Keratinocyte (primary cell): ENCODE data around the gene MIER2. TPM values are rescaled to one million over a fixed set of nuclear protein-coding genes. Genes with fewer than 3 reads are reported as not detected.

Experiments used
- DNase-seq: peaks from one replicate; pipeline ENCODE4 v3.0.0-alpha.2; 2011; ENCODE audit warnings: low read depth, missing footprints, low spot score
- FAIRE-seq: peaks from 2 replicates; lab custom pipeline; 2011; peaks lifted over from hg19 to GRCh38; lab: Jason Lieb, UNC
- H2AFZ ChIP-seq: 2 replicates; pipeline ENCODE4 v1.6.0; 2012; ENCODE audit warnings: low read length, control low read depth, inconsistent platforms; ENCODE audit not compliant: control insufficient read depth
- H3K27ac ChIP-seq: 2 replicates; pipeline ENCODE4 v1.5.1; 2011; ENCODE audit warnings: low read length; ENCODE audit not compliant: control insufficient read depth, insufficient read depth
- H3K27me3 ChIP-seq: 3 replicates; pipeline ENCODE4 v1.6.0; 2011; ENCODE audit warnings: low read length; ENCODE audit not compliant: control insufficient read depth, insufficient read depth; ENCODE audit errors: extremely low read depth
- H3K36me3 ChIP-seq, 2 experiments: 2 replicates in 1 of 2; 3 replicates in 1 of 2; pipeline ENCODE4 v1.5.1; 2011; ENCODE audit warnings: low read length in 2 of 2, mild to moderate bottlenecking in 1 of 2; ENCODE audit not compliant: control insufficient read depth in 2 of 2, insufficient read depth in 2 of 2; ENCODE audit errors: extremely low read depth in 1 of 2
- H3K4me1 ChIP-seq: 3 replicates; pipeline ENCODE4 v1.5.1; 2011; ENCODE audit warnings: low read length; ENCODE audit not compliant: control insufficient read depth, insufficient read depth; ENCODE audit errors: extremely low read depth
- H3K4me2 ChIP-seq: 3 replicates; pipeline ENCODE4 v1.6.0; 2011; ENCODE audit warnings: low read depth, low read length; ENCODE audit not compliant: control insufficient read depth, insufficient read depth; ENCODE audit errors: extremely low read depth
- H3K4me3 ChIP-seq, 3 experiments: fragments of 200-600 bp in 1 of 3; sonication (generic) in 1 of 3; 2 replicates in 2 of 3; 3 replicates in 1 of 3; pipeline ENCODE4 v1.5.1; 2011 to 2016; ENCODE audit warnings: low read length in 3 of 3, mild to moderate bottlenecking in 3 of 3, control low read depth in 2 of 3, inconsistent platforms in 1 of 3, low read depth in 1 of 3, mixed read lengths in 1 of 3, mixed run types in 1 of 3, moderate library complexity in 1 of 3; ENCODE audit not compliant: control insufficient read depth in 2 of 3, insufficient read depth in 2 of 3; ENCODE audit errors: extremely low read depth in 1 of 3
- H3K79me2 ChIP-seq: 2 replicates; pipeline ENCODE4 v1.6.0; 2012; ENCODE audit warnings: low read length; ENCODE audit not compliant: control insufficient read depth, insufficient read depth
- H3K9ac ChIP-seq: 3 replicates; pipeline ENCODE4 v1.6.0; 2011; ENCODE audit warnings: low read length; ENCODE audit not compliant: control insufficient read depth, insufficient read depth; ENCODE audit errors: extremely low read depth
- H3K9me1 ChIP-seq: 3 replicates; pipeline ENCODE4 v1.6.0; 2011; ENCODE audit warnings: low read length; ENCODE audit not compliant: control insufficient read depth, insufficient read depth; ENCODE audit errors: extremely low read depth
- H3K9me3 ChIP-seq: 2 replicates; pipeline ENCODE4 v1.5.1; 2012; ENCODE audit warnings: low read depth, low read length; ENCODE audit not compliant: control insufficient read depth
- H4K20me1 ChIP-seq: 3 replicates; pipeline ENCODE4 v1.6.0; 2011; ENCODE audit warnings: low read length; ENCODE audit not compliant: control insufficient read depth, insufficient read depth; ENCODE audit errors: extremely low read depth
- EZH2 ChIP-seq: IDR thresholded peaks from one replicate; pipeline ENCODE4 v1.6.1; 2012; ENCODE audit warnings: inconsistent platforms, mild to moderate bottlenecking, low read length, moderate library complexity
- dilution Hi-C: fragments of 300-500 bp; cut with MboI; formaldehyde crosslinking; loops from one replicate; pipeline ENCODE4 v1.7.0; 2020; ENCODE audit warnings: low sequenced_read_pairs; ENCODE audit not compliant: extremely low pct_ligation_motif_present
- polyA plus RNA-seq, 5 experiments: library from polyadenylated mRNA; depleted of rRNA in 3 of 5; stranded (reverse) in 3 of 5; stranded (forward) in 1 of 5; unstranded in 1 of 5; fragments of >200 nt; gene quantifications; 1 replicate in 1 of 5; 2 replicates in 3 of 5; 3 replicates in 1 of 5; pipeline versions ENCODE4 v1.2.1 to v1.2.3, GENCODE V29; 2011 to 2012; ENCODE audit warnings: missing spikeins in 2 of 5, low read depth in 1 of 5, low replicate concordance in 1 of 5
- TF ChIP-seq, protein P1 (sequence below), 3 experiments: IDR thresholded peaks in 1 of 3; conservative IDR thresholded peaks in 1 of 3; optimal IDR thresholded peaks in 1 of 3; 2 replicates in 2 of 3; 3 replicates in 1 of 3; pipeline versions ENCODE3 to v1.5.1; 2011; ENCODE audit warnings: low read length in 3 of 3, mild to moderate bottlenecking in 3 of 3, moderate library complexity in 2 of 3, control low read depth in 1 of 3, inconsistent platforms in 1 of 3; ENCODE audit not compliant: insufficient read depth in 2 of 3; ENCODE audit errors: extremely low read depth in 1 of 3

MIER2 gene
- polyA plus RNA-seq, 1 donor (not counting 4 experiments of a cell fraction or from before 2014, with no cell fraction given): 16.3 TPM

DNA sequence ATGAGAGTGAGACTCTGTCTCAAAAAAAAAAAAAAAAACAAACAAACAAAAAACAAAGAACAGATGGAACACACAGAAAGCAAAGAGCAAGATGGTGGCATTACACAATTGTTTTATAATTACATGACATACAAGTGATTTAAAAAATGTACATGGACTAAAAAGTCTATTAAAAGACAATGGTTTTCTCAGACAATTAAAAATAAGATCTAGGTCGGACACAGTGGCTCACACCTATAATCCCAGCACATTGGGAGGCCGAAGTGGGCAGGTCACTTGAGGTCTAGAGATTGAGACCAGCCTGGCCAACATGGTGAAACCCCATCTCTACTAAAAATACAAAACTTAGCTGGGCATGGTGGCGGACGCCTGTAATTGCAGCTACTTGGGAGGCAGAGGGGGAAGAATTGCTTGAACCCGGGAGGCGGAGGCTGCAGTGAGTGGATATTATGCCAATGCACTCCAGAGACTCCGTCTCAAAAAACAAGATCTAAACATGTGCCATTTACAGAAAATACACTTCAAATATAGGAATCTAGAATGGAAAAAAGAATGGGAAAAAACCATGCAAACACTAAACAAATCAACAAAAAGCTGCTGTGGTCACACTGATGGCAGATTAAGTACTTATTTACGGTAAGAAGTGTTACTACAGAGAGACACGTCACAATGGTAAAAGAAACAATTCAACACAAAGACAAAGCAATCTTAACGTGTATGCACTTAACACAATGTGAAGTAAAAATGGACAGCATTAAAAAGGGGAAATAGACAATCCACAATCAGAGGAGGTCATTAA is 26.7 kb downstream of the MIER2 start:
- peaks cover 23% of the 10 kb centered on the region for H3K79me2 ChIP-seq

DNA sequence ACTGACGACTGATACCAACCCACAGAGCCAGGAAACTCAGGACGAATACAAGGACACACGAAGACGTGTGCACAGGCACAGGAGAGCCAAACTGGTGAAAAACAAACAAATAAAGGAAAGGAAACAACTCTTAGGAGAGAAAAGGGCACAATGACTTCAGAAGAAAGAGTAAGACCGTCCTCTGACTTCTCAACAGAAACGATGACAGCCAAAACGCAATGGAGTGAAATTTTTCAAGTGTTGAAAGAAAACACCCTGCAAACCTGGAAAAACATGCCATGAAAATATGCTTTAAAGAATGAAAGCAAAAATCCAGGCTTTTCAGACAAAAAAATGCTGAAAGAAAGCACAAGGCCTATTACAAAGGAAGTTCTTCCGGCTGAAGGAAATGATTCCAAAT is 28.8 kb downstream of the MIER2 start:
- H3K79me2 ChIP-seq: peaks cover 17% of the 10 kb centered on the region
- H4K20me1 ChIP-seq: no peaks in the 10 kb centered on the region
- H2AFZ ChIP-seq: no peak overlapping the region
- H3K9me1 ChIP-seq: no peaks in the 10 kb centered on the region
- peaks cover 16 to 29% of the 10 kb centered on the region in 2 experiments for H3K36me3 ChIP-seq
- dilution Hi-C loops: no loop called here
- DNase-seq (no peak), FAIRE-seq (no peak)
- H3K27me3 ChIP-seq: no peaks in the 10 kb centered on the region
- H3K4me2 ChIP-seq: no peak overlapping the region
- H3K4me1 ChIP-seq: no peaks in the 10 kb centered on the region
- H3K9me3 ChIP-seq: no peaks in the 10 kb centered on the region
- H3K4me3 ChIP-seq: no peak overlapping the region
- TF ChIP-seq, protein P1, sequence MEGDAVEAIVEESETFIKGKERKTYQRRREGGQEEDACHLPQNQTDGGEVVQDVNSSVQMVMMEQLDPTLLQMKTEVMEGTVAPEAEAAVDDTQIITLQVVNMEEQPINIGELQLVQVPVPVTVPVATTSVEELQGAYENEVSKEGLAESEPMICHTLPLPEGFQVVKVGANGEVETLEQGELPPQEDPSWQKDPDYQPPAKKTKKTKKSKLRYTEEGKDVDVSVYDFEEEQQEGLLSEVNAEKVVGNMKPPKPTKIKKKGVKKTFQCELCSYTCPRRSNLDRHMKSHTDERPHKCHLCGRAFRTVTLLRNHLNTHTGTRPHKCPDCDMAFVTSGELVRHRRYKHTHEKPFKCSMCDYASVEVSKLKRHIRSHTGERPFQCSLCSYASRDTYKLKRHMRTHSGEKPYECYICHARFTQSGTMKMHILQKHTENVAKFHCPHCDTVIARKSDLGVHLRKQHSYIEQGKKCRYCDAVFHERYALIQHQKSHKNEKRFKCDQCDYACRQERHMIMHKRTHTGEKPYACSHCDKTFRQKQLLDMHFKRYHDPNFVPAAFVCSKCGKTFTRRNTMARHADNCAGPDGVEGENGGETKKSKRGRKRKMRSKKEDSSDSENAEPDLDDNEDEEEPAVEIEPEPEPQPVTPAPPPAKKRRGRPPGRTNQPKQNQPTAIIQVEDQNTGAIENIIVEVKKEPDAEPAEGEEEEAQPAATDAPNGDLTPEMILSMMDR (optimal IDR thresholded peaks at IDR 0.05 in 1 of 3, IDR thresholded peaks at IDR 0.05 in 1 of 3, conservative IDR thresholded peaks at IDR 0.05 in 1 of 3; ENCODE audit: extremely low read depth in 1 of 3, insufficient read depth in 2 of 3, low read length in 3 of 3): no peak
- no peak for TF ChIP-seq EZH2
- no peak overlapping the region for H3K27ac ChIP-seq
- no peak overlapping the region for H3K9ac ChIP-seq

More for the DNA sequence above, 26.7 kb downstream of the MIER2 start:
- H3K4me3 ChIP-seq: no peak overlapping the region
- no peaks in the 10 kb centered on the region for H3K4me1 ChIP-seq
- H3K36me3 ChIP-seq: peaks cover 23 to 25% of the 10 kb centered on the region in 2 experiments
- FAIRE-seq: no peak
- H3K27me3 ChIP-seq: no peaks in the 10 kb centered on the region
- H4K20me1 ChIP-seq: no peaks in the 10 kb centered on the region
- DNase-seq: no peak
- H3K9me3 ChIP-seq: no peaks in the 10 kb centered on the region
- no peak overlapping the region for H3K4me2 ChIP-seq
- dilution Hi-C loops: no loop called here
- H2AFZ ChIP-seq: no peak overlapping the region
- no peaks in the 10 kb centered on the region for H3K9me1 ChIP-seq
- TF ChIP-seq, protein P1 (optimal IDR thresholded peaks at IDR 0.05 in 1 of 3, IDR thresholded peaks at IDR 0.05 in 1 of 3, conservative IDR thresholded peaks at IDR 0.05 in 1 of 3; ENCODE audit: extremely low read depth in 1 of 3, insufficient read depth in 2 of 3, low read length in 3 of 3): no peak
- TF ChIP-seq EZH2: no peak
- no peak overlapping the region for H3K27ac ChIP-seq
- no peak overlapping the region for H3K9ac ChIP-seq
